GM12872 (cell line): ENCODE measurements around the gene ARTN.

Experiments used
- CTCF ChIP-seq: IDR thresholded peaks from 3 replicates; pipeline ENCODE4 v1.5.1; 2011; ENCODE audit warnings: low read depth, mild to moderate bottlenecking, low read length, moderate library complexity; ENCODE audit not compliant: insufficient read depth

Gene ARTN

GRCh38 chr1:43969746-43970466, 36.3 kb downstream of the ARTN start, which contains the start of gene DPH2:
Gene DPH2 (plus strand): TSS chr1:43970010. CDS start chr1:43970176, 166 bp downstream.
- TF ChIP-seq CTCF: no peak

- TF ChIP-seq CTCF: no peak
Measured at GRCh38 chr1:43970502-43970901, 36.9 kb downstream of the ARTN start.

DNA sequence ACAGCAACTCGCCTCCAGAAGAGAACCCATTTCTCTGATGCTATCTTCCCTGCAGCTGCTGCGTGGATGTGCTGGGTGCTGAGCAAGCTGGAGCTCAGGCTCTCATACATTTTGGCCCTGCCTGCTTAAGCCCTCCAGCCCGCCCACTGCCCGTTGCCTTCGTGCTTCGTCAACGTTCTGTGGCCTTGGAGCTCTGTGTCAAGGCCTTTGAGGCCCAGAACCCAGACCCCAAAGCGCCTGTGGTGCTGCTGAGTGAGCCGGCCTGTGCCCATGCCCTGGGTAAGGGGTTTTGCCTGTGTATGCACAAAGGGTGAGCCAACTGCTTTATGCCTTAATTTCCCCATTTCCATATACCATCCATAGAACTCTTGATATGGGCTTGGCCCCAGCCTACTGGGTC, 37.3 kb downstream of the ARTN start:
- no peak for TF ChIP-seq CTCF

GRCh38 chr1:43971336-43971980, 37.9 kb downstream of the ARTN start:
- no peak for TF ChIP-seq CTCF

- TF ChIP-seq CTCF: no peak
Measured at GRCh38 chr1:43973981-43974442, 40.4 kb downstream of the ARTN start.

DNA sequence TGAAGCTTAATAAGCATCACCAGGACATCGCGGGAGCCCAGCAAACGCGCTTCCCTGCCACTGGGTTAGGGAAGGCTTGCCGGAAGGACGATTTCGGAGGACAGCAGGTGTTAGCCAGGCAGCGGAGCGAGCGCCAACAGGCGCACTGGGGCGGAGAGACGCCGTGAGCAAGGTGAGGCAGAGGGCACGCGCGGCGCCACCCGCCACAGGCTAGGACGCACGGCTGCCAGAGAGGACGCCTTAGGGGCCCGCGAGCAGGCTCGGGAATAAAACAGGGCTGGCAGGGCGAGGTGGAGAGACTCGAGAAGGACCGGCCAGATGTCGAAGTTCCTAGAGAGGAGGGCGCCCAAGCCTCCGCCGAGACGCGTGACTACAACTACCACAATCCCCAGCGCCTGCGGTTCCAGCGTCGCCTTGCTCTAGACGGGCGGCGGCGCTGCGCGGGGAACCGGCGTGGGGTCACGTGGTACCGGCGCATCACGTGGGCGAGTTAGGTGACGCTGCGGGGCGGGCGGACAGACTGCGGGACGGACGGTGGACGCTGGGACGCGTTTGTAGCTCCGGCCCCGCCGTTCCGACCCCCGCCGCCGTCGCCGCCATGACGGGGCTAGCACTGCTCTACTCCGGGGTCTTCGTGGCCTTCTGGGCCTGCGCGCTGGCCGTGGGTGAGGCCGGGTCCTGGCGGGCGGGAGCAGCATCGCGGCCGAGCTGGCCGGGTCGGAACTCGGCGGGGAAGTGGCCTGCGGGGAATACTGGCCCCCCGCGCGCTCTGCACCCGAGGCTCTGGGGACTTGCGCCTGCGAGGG, 41.0 kb downstream of the ARTN start, which contains the start of gene ATP6V0B:
Gene ATP6V0B (plus strand): TSS at position 518 of the 806 bp plus-strand sequence. CDS start 81 bp downstream, at position 599.
- TF ChIP-seq CTCF: no peak

DNA sequence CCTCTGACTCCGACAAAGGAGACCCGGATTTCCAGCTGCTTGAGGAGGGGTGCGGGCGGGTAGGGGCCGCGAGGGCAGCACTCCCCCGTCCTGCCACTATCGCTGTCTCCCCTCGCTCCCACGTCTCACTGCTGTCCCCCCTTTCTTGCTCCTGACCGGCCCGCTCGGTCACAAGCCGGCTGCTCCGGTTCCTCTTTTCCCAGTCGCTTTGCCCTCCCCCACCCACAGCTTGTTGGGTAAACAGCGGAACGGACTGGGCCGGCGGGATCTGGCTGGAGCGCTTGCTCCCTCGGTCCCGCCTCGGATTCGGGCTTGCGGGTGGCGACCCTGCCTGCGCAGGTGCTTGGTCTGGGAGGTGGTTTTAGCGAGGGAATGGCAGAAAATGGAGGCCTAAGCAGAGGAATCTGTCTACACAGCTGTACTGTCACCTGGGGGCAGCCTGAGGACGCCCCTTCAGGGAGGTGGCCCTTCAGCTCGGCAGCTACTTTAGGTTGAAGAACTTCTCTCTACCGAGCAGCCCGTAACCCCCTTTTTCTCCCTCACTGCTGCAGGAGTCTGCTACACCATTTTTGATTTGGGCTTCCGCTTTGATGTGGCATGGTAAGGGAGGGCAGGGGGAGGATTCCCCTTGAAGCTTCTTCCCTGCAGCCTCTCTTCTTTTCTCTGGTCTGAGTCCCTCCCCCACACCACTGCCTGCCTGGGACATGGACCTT, 41.8 kb downstream of the ARTN start:
- no peak for TF ChIP-seq CTCF
